Stimulated activated CD4-positive, alpha-beta T cell treated with anti-CD3 and anti-CD28 coated beads, Interleukin-1b, Interleukin-23, amount 100 ng/mL, for 1 hour (primary cell): ENCODE measurements around the gene ARHGAP44.

ENCODE experiments used
- DNase-seq, 2 donors: peaks; one replicate each; pipeline ENCODE4 v3.0.0-alpha.2; 2020; ENCODE audit warnings: low read depth in 2 of 2

The ARHGAP44 gene

DNA sequence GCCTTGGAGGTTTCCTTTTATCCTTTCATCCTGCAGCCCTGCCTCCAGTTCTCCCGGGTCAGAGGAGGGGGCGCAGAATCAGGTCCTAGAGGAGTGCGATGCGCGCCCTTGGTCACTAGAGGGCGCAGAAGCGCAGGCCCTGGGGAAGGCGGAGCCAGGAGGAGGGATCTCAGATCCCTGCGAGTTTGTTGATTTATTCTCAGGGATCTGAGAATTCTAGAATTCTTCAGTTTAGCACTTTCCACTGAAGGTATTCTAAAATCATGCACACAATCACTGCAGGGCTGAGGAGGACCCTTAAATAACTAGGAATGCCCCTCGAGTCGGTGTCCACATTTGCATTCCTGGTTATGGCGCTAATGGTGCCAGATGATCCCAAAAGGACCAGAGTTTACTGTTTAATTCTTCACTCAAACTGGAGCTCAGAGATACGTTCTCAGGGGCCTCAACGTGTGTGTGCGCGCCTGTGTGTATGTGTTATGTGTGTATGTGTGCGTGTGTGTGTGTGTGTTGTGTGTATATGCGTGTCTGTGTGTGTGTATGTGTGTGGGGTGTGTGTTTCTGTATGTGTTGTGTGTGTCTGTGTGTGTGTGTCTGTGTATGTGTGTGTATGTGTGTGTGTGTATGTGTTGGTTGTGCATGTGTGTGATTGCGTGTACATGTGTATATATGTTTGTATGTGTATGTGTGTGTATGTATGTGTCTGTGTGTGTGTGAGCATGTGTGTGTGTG, 235.4 kb downstream of the ARHGAP44 start:
- DNase-seq, result peak; percentile 7 to 41

DNA sequence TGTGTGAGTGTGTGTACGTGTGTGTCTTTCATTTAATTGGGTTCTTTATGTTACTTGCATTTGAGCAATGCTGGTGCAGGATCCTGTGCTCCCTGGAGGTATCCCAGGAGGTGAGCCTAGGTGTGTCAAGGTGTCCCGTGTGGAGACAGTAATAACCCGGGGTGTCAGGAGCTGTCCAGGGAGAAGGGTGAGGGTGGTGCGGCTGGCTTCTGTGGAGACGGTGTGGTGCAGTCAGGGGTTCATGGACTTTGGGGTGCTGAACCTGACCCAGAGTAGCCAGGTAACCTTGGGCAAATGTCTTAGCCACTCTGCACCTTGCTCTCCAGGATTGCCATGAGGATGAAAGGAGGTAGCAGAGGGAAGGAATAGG, 235.9 kb downstream of the ARHGAP44 start:
- no peak for DNase-seq

DNA sequence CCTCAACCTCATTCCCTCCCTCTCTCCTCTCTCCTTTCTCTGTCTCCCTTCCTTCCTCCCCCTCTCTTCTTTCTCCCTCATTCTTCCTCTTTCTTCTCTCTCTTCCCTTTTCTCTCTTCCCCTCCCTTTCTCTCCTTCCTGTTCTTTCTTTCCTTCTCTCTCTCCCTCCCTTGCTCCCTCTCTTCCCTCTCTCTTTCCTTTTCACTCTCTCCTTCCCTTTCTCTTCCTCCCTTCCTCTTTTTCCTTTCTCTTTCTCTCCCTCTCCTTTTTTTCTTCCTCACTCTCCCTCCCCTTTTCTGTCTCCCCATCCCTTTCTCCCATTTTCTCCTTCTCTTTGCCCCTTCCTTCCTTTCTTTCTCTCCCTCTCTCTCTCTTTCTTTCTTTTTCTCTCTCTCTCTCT, 236.4 kb downstream of the ARHGAP44 start:
- no peak for DNase-seq

DNA sequence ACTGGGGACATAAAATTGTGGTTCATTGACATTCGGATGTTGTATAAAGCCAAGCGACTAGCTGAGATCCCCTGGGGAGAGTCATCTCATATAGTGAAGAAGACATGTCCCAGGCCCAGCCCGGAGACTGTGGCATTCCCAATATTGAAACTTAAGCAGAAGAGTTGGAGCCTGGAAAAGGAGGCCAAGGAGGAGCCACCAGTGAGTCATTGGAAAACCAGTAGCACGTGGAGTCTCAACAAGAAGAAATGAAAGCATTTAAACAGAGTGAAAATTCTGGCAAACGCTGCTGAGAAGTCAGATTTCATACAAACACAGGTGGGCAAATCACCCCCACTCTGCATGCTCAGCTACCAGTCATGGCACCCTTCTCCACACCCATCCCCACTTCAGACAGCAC, 237.9 kb downstream of the ARHGAP44 start:
- no peak for DNase-seq

DNA sequence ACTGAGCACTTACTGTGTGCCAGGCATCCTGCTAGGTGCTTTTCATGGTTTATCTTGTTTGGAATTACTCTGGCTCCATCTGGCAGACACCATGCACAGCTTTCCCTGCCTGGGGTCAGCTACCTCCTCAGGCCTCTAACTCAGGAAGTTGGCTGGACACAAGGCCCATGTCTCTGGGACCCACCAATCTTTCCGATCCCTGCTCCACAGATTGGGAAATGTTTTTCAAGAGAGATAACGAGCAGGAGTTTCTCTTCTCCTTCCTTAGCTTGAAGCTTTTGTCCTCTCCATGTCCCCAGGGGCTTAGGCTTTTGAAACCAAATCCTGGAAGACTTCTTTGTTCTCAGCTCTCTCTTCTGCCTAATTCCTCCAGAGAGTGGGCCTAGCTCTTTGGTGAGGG, 240.0 kb downstream of the ARHGAP44 start:
- no peak for DNase-seq

DNA sequence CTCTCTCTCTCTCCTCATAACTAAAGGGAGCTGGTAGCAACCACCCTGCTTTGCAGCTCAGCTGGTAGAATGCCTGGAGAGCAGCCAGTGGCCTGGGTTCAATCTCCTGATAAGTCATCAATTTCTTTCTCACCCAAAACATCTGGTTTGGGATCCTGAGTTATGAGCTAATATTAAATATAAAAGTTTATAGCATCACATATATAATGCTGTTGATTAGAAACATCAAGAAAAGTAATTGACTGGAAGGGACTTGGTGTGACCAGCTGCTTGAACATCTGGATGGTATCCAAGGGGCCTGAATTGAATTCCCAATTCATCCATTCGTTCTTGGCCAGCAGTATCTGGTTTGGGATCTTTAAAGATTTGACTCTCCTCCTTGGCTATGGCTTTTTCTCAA, 240.8 kb downstream of the ARHGAP44 start:
- no peak for DNase-seq

DNA sequence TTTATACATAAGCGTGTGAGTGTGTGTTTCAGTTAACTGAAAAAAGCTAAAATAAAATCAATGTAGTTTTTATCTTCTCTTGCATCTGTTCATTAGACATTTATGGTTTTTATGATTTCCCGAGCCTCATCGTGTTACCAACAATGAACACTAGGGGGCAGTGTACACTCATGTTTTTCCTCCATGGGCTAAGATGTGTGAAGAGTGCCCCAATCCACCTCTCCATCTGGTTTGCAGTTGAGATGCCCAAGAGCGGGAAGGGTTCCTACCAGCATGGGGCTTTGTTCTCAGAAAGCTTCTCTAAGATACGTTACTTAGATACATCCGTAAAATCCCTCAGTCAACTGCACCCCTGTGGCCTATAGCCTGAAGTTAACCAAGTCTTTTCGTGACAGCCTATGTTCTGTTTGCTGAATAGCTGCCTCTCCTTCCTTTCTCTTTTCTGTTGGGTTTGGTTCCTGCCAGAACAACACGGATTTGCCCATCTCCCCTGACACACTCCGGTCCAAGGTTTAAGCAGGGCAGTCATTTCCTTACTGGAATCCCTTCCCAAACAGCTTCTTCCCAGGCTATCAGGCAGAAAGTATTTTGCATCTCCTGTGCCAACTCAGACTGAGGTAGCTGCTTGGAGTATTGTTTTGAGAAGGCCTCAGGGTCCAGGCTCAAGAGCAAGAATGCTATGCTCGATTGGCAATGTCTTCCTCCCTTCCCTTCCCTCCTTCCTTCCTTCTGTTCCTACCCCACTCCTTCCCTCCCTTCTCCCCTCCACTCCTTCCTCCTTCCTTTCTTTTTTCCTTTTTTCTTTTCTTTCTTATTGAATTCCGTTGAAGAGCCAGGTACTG, 241.4 kb downstream of the ARHGAP44 start:
- DNase-seq, result peak in 1 of 2 donors; percentile 17

DNA sequence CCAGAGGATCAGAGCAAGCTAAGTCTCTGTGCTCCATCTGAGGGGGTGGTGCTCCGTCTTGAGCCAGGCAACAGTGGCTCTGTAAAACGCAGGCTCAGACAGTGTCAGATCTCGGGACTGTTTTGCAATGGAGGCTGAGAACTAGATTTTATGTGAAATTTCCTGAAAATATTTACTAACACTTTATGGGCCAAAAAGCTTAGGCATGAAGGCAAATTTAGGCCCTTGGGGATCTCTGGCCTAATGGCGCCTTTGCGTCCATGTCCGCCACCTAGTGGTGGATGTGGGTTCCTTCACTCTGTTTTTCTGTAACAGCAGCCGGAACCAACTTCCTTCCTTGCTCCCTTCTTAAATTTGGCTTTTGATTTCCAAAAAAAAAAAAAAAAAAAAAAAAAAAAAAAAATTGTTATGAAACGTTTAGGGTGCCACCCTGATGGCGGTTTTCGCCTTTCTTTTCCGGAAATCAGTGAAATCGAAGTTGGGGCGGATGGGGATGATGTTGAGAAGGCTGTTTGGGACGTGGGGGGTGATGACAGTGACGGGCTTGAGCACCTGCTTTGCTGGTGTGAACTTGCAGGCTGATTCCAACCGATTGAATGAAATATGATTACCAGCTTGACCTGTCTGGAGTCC, 242.5 kb downstream of the ARHGAP44 start:
- peak in 1 of 2 donors; percentile 15 for DNase-seq

DNA sequence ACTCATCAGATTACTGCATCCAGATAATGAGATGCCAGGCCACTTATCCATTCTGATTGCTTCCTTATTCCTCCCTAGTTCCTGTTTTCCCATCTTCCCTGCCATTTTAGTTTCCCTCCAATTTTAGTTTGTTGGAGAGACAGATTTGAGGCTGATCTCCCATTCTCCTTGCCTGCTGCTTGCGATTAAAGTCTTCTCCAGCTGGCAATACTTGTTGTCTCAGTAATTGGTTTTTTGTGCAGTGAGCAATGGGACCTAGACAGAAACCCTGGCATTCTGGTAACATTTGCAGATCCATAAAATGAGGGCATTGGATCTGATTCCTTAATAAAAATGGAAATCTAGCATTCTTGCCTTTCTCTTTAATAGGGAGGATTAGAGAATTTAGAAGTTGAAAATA, 246.1 kb downstream of the ARHGAP44 start:
- DNase-seq, result no peak

DNA sequence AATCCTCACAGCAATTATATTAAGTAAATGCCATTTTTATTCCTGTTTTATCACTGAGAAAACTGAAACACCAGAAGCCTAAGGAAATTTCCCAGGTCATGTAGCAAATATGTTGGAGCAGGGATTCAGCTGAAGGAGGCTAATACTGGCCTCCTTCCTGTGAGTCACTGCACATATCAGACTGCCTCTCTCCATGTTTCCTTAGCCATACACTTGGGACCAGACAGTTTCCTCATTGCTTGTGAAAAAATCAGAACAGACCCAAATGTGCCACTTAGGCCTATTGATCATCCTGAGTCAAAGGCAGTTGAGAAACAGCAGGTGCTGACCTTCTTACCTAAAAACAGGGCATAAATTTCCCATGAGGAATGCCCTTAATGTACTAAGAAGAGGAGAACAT, 247.5 kb downstream of the ARHGAP44 start:
- DNase-seq, result no peak

DNA sequence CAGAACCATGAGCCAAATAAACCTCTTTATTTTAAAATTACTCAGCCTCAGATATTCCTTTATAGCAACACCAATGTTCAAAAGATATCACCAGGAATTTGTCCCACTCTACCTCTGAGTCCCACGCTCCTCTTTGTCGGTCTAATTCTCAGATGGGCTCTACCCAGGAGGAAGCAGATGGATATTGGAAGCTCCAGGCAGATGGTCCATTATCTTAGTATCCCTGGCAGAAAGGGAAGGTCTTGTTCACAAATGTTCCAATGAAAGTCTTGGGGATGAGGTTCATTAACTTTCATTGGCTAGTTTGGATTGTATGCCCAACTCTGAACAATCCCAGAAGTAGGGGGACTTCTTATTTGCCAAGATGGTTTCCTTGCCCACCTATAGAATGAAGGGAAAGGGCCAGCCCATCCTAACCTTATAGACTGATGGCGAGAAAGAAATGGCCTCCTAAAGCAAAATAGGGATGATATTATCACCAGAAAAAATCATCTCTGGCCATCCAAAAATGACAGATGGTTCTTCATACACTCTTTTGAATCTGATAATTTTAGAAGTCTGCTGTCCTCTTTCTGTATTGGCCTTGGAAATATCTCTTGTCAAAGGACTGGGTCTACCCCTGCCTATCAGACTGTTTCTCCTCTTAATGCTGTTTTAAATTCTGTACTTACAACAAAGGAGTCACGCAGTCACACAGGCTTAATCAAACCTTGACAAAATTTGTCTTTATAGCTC, 249.8 kb downstream of the ARHGAP44 start:
- DNase-seq, result no peak
